GM15510 (cell line): ENCODE results near the gene TRIM65.

Experiments used
- POLR2A ChIP-seq: IDR thresholded peaks from 3 replicates; pipeline ENCODE4 v1.6.1; 2011; ENCODE audit warnings: borderline replicate concordance; ENCODE audit not compliant: insufficient read length; ENCODE audit errors: extremely low read depth

Gene TRIM65

DNA sequence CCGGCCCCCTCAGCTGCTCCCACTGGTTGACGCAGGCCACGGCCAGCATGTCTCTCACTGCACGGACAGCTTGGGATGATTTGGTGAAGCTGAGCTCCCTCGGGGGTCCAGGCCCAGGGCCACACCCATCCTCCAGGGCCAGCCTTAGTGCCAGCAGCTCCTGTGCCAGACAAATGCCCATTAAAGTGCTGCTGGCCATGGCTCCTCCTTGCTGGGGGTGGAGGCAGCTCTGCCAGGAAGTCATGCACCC, 20.9 kb downstream of the TRIM65 start:
- no peak for TF ChIP-seq POLR2A

DNA sequence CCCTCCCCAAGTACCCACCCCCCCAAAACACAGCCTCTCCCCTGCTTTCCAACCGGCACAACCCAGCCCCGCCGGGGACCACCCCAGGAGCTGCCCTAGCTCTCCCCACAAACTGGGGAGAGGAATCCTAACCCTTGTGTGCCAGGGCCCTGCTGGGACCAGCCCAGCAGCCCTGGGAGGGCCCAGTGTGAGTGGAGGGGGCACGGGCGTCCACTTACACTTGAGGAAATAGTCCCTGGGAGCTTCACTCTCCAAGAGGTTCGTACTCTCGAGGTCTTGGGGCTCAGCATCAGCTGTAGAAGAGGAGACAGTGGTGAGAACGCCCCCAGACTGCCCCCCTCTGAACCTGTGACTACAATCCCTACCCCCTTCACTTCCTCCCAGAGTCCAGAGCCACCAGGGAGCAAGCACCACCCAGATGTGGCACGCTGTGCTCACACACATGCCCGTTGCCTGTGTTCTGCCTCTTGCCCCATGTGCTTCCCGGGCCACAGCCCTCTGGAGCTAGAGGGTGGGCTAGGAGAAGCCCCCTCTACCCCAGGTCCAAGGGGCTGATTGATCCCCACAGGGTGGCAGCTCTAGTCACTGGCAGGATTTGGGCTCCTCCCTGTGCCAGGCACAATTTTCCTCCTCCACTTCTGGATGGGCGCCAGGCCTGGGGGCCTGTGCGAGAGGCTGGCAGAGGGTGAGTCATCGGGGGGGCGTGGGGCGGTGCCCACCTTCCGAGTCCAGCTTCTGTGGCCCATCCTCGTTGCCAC, 21.4 kb downstream of the TRIM65 start:
- no peak for TF ChIP-seq POLR2A

DNA sequence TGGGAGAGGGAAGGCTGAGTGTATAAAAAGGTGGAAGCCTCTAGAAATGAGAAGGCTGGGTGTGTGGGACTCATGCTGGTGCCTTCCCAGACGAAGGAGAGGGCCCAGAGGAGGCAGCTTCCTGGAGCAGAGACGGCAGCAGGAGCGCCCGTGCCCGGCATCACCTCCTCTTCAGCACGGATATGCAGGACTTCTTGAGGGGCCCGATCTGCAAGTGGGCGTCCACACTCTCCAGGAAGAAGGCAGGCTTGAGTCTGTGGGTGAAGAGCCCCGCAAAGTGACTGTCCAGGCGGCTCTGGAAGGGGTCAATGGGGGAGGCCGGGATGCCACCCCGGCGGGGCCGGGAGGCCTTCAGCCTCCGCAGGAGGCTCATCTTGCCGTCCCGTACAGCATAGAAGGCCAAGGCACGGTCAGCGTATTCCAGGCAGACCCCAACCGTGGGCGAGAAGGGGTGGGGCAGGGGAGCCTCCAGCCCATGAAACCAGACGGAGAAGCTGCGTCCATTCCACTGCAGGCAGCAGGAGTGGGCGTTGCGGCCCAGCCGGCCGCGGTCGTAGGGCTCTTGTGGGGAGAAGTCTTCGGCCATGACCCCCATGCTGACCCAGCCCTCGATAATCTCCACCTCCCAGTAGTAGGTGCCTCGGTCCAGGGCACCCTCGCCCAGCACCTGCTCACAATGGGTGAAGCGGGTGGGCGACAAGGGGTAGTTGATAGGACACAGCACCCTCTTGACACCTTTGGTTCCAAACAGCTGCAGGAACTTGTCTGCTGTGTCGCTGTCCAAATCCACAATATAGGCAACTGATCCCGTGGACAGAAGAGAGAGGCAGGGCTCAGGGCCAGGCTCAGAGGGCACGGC, 22.2 kb downstream of the TRIM65 start:
- TF ChIP-seq POLR2A = no peak

DNA sequence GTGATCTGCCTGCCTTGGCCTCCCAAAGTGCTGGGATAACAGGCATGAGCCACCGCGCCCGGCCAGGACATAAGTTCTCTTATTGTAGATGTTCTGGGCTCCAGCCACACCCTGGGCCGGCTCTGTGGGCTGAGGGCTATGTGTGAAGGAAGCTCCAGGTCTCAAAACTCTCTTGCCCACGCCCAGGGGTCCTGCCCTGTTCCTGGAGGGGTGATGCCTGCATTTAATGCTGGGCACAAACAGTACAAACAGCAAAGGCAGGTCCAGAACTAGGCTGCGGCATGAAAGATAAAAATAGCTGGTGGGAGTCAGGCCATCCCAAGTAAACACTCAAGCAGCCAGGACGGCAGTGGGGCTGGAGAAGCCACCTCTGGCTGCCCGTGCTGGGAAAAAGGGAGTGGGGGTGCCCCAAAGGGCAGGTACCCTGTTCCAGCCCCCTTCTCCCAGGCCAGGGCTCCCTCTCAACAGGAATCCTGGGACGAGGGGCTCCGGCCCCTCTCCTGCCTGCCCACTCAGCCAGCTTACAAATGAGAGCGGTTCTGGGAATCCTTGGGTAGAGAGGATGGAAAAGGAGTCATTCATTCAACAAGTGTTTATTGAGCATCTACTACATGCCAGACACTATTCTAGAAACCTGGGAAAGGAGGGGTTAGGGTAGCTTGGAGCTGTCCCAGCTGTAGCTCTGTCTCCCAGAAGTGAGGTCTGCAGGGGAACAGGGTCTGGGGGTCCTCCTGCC, 23.0 kb downstream of the TRIM65 start:
- no peak for TF ChIP-seq POLR2A

DNA sequence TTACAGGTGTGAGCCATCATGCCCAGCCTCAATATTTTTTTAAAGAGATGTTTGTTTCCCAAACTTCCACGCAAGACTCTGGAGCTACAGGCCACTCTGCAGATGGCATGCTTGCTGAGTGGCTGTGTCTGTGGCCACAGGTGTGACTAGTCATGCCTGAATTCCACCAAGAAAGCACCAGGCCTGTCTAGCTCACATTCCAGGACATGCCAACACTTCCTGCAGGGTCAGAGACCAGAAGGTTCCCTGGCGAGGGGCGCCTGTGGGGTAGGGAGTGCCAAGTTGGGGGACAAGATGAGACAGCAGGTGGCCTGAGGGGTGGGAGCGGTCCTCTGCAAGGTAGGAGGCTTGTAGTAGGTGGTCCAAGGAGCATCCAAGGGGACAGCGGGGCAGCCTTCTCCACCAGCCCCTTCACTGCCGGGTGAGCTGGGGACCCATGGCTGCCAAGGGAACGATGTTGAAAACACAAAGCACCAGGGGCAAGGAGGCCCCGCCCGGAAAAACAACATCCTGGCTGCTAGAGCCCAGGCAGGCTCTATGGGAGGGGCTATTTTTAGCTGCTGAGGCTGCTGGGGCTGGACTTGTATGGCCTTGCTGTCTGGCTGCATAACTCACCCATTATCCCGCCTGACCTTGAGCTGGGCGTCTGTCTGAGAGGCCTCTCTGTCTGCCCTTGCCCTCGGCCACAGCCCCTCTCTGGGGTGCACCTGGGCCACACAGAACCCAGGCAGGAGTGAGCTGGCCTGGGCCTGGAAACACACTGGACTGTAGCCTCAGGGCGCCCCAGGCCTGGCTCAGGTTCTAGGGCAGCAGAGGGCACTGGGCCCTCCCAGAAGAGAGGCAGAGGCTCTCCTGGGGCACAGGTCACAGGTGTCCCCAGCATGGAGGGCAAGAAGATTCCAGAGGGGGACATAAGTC, 24.1 kb downstream of the TRIM65 start:
- TF ChIP-seq POLR2A = no peak

DNA sequence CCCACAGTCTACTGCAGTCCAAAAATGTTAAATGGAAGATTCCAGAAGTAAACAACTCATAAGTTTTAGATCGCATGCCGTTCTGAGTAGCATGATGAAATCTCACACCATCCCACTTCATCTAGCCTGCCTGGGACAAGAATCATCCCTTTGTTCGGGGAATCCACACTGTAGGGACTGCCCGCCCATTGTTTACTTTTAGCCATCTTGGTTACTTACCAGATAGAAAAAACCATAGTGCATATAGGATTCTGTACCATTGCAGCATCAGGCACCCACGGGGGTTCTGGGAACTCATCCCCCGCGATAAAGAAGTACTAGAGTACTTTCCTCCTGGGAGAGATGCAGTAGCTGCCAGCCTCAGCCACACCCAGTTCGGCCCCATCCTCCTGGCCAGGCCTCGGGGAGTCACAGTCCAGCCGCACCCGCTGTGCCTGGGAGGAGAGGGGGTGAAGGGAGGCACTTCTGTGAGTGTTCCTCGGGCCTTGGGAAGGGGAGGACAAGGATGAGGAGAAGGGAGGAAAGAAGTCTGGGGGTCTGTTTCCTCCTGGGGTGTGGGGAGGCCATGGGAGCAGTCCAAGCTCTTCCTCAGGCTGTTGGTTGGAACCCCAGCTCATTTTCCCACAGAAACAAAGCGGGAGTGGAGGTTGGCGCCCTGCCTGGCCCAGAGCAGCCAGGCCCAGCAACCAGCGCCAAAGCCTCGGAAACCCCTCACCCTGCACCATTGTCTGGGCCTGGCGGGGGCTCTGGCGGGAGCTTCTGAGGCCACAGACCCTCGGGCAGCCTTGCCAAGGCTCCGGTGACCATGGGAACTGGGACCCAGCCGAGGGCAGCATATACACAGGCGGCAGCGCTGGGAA, 27.2 kb downstream of the TRIM65 start:
- no peak for TF ChIP-seq POLR2A

DNA sequence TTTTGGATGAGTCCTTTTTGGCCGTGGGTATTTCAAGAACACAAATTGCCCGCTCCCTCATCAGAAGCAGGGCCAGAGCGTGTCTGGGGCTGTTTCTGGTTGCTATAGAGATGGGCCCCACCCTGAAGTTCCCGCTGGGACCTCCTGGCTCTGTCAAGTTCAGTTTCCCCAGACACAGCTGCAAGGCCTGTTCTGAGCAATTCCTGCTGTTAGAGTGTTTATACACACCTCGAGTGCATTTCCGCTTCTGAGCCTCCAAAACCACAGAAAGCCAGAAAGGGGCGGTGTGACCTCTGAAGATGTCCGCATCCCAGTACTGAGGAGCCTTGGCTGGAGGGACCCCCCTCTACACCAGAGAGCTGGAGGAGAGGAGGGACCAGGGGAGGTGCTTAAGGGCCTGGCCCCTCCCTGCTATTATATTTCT, 32.3 kb downstream of the TRIM65 start:
- no peak for TF ChIP-seq POLR2A

DNA sequence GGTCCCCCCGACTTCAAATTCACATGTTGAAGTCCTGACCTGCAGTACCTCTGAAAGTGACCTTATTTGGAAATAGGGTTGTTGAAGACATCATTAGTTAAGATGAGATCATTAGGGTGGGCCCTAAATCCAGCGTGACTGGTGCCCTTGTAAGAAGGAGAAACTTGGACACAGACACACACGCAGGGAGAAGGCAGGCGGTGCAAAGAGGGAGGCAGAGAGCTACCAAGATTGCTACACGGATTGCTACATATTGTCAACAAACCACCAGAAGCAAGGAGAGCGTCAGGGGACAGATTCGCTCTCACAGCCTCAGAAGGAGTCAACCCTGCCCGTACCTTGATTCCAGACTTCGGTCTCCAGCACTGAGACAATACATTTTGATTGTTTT, 34.8 kb downstream of the TRIM65 start:
- TF ChIP-seq POLR2A = no peak

DNA sequence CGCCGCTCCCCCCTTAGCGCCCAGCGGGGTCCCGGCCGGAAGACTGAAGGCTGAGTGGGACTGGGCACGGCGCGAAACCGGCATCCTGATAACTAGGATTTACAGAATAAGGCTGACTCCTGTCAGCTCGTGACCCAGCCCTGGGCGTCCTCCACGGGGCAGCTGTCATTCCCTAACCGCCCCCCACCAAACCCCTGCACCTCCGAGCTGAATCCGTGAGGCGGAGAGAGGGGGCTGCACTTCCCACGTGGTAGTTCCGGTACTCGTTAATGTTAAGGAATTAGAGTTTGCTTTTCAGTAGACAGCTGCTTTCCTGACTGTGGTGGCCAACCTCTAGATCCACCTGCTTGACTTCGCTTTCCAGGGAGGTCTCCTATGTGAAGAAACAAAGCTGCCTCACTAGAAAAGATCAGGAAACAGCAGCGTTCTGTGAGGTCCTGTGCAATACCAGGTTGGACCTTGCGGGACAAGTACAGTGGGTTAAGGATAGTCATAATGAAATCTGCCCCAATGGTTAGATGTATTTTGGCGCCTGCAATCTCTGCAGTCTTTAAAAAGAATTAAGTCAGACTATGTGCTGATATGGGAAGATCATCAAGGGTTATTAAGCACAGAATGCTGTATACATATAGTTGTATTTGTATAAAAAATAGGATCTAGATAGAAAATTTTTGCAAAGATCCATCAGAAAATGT, 40.5 kb downstream of the TRIM65 start:
- TF ChIP-seq POLR2A = no peak

DNA sequence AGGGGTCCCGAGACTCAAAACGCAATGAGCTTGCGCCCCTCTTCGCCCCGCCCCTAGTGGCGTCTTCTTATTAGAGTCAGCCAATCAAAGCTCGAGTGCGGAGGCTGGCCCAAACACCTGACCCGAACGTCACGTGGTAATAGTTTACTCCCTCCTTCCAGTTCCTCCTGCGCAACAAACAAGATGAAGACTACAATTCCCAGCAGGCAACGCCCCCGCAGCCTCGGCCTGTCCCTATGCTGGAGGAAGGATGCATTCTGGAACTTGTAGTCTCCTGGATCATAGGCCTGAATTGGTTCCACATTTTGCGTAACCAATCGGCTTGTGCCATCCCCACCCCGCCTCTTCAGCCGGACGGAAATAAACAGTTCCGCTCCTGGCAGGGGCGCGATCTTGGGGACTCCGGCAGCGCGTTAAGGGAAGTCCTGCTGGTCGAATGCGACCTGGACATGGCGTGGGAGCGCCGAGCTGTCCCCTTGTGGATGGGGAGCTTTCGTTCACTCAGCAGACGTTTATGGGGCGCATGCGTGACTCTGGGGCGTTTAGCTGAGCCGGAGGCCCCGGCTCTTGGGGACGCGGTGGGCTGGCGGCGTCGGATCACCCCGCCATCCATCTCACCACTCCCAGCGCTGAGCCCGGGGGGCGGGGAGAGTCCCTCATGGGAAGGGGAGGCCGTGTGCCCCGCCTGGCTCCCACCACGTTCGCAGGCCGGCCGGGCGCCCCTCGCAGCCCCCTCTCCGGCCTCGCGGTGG, 41.3 kb downstream of the TRIM65 start, which contains the start of gene WBP2:
WBP2 (minus strand) TSS at position 26 of the 752 bp plus-strand sequence. CDS start 38 bp downstream, outside the sequence.
- TF ChIP-seq POLR2A = peak; percentile 92

DNA sequence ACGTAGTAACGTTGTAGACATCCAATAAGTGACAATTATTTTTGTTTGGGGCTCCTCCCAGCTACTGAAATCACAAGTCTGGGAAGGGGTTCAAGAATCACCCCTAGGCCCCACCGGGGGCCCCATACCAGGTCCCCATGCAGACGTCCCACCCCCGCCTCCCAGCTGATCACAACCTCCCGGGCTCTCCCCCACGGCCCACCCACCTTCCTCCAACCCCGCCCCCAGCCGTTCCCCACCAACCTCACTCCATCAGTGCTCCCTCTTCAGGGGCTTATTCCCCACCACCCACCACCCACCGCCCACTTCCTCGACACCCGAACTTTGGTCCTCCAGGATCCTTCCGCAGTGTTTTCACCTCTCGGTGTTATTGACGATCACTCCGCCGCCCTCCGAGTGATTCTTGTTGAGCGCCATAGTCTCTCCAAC, 41.9 kb downstream of the TRIM65 start:
- TF ChIP-seq POLR2A = no peak

DNA sequence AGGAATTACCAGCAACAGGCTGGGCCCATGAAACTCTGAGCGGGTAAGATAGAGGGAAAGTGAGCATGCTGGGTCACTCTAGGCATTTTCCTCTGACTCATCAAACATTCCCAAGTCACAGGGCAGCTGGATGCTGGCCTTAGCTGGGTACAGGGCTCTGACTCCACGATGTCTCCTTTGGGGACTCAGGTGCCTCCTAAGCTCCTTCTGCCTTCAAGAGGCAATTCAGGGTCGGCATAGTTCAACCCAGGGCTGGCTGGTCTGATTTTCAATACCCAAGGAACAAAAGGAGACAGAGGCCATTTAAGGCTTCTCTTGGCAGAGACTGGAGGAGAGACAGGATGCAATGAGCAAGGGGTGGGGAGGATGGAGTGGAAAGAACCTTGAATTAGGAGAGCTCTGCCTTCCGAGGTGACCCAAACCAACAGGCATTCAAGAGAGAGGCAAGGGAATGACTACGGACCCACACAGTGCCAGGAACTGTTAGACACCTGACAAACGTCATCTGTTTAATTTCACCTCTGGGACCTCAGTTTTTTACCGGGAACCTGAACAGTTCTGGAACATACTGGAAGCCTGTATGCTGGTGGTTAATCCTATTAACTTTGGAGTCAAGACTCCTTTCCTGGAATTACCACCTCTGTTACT, 42.5 kb downstream of the TRIM65 start:
- TF ChIP-seq POLR2A = no peak

DNA sequence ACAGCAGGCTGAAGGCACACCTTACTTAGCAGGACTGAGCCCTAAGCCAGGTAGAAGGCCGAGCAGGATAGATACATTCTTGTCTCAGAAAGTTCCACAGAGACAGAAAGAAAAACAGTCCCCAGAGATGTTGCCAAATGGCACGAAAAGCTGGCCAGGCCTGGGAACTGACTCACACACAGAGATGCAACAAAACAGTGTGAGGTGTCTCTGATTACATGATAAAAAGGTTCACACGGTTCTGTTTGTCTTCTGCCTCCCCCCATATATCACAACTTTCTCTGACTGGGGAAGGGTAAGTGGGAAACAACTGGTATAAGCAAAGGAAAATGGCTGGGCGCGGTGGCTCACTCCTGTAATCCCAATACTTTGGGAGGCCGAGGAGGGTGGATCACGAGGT, 43.3 kb downstream of the TRIM65 start:
- TF ChIP-seq POLR2A = no peak
